Fibroblast of peridontal ligament (primary cell): ENCODE measurements around the gene RUFY4.
A peak's percentile ranks its signal among the peaks of the same experiment; 100 is the strongest.
"Not testable (repeated sequence)": the region's sequence is repeated elsewhere in the genome, so short reads cannot be mapped to it uniquely, and the experiment has no call there.

ENCODE experiments used
- DNase-seq: peaks from one replicate; pipeline ENCODE4 v3.0.0-alpha.2; 2010; ENCODE audit errors: extremely low read depth

The RUFY4 gene

DNA sequence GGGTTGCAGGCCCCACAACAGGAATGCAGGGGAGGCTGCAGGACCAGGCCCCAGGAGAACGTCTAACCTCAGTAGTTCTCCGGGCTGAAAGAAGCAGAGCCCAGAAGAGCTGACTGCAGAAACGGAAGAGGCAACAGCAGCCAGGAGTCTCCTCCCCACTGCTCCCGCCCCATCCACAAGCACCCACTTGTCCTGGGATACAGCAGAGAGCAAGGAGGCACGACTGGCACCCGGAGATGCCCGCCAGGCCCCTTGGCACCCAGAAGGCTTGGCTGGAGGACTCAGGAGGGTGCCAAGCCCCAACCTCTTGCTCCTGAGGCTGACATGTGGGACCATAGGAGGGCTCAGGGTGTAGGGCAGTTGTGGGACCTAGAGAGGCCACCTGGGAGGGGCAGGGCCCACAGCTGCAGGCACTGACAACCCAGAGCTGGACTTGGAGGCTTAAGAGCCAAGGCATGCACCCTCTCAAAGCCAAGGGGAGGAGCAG, 37.2 kb upstream of the RUFY4 start:
- DNase-seq, result no peak

- no peak for DNase-seq
Observed at GRCh38 chr2:218032336-218033171, 36.5 kb upstream of the RUFY4 start.

DNA sequence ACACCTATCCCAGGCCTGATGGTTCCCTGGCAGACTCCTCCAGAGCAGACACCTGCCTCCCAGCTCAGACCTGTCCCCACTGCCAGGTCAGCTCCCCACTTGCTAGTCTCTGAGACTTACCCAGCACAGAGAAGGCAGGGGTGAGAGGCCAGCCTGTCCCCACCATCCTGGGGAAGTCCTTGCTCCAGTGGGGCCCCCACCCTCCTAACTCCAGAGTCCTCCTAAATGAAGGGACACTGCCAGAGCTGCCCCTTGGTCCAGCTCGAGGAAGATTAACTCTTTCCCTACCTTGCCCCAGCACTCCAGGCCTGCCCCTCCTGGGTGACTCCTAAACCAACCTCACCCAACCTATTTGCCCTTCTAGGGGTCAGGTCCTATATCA, 35.9 kb upstream of the RUFY4 start:
- DNase-seq, result no peak

DNA sequence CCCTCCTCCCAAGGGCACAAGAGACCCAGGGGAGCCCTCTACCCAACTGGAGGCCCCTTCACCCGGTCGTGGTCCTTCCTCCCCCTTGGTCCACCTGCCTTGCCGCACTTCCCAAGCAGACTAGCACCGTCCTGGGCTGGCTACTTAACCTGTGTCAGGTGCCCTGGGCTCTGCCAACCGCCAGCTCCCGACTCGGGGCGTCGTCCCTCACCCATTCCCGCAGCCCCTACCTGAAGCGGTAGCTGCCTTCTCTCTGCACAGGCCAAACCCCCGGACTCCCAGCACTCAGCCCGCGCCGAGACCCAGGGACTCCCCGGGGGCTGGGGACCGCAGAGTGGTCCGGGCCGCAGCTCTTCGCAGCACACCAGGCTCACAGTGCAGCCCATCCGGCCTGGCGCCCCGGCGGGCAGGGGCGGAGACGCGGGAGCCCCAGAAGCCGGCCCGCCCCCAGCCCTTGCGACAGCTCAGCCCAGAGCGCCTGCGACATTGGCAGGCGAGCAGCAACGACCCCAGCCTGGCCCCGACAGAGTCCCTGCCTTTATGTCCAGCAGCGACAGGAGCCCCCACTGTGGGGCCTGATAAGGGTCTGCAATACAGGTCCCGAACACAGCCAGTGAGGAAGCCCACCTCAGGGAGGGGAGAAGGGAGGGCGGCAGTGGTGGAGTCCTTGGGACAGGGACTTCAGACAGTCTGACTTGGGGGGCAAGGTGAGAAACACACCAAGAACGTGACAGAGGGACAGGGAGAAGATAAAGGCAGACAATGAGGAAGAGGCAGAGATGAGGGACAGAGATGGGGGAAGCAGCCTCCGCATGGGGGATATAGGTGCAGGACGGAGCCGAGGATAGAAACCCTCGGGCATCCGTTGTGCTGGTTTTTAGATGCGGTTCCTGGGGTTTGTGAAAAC, 35.2 kb upstream of the RUFY4 start:
- DNase-seq, result no peak

DNA sequence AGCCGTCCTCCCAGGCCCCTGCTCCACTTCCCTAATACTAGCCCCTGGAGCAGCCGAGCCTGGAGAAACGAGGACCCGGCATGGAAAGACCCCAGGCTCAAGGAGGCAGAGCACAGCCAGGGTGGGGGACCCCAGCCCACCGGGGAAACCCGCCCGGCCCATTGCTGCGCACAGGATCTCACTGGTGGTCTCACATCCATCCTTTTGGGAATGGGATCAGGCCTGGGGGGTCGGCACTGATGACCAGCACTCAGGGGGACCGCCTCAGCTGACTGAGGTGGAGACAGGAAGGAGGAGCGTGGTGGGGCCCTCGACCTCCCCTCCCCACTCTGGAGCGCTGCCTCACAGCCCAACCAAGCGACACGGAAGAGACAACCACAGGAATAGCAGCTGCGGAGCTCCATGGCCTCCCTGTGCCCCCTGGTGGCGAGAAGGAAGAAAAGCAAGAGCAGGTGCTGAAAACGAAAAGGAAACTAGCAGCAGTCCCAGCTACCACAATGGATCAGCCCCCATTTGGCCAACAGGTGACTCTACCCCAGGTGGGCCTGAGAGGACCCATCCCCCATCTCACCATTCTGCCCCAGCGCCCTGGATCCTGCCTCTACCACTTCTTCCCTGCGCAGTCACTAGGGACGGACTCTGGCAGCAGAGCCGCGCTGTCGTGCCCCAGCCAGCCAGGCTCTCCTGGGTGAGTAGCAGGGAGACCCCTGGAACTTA, 34.4 kb upstream of the RUFY4 start:
- DNase-seq, result peak; percentile 55

DNA sequence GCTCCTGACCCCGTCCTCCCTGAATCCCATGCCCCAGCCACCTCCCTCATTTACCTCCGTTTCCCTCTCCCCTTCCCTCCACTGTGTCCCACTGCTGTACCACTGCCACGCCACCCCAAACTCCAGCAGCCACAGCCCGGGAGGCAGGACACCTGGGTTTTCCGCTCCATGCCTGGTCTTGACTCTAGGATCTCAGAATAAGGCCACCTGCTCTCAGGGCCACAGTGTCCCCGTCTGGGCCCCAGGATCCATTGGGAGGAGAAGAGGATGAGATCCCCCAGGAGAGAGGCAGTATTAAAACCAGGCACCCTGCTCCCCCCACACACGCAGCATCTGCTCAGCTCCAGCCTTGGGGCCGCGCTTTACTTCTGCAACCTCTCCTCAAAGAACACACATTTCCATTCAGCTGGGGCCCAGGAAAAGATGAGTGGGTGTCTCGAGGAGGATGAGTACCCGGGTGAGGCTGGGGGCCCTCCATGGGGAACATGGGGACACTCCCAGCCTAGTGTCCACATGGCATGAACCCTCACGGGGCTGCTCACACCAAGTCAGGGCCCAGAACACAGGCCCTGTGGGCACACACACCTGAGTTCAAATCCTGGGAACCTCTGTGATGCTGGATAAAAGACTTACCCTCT, 33.5 kb upstream of the RUFY4 start:
- DNase-seq, result no peak

- DNase-seq, result peak; percentile 12
Observed at GRCh38 chr2:218036371-218036770, 32.7 kb upstream of the RUFY4 start.

DNA sequence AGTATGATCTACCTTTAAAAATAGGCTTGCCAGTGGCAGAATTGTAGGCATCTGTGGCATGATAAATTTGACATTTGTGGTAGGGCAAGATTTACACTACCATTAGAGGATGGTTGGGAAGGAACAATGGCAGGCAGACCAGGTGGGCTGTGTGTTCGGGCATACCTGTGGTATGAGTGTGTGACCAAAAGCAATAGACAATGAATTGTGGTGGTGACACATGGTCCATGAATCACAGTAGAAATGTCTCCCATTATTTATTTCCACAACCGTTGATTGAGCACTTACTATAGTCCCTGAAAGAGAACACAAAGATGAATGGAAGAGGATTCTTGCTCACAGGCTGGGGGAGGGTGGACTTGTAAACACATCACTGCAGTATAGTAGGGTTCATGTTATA, 29.9 kb upstream of the RUFY4 start:
- DNase-seq, result no peak

DNA sequence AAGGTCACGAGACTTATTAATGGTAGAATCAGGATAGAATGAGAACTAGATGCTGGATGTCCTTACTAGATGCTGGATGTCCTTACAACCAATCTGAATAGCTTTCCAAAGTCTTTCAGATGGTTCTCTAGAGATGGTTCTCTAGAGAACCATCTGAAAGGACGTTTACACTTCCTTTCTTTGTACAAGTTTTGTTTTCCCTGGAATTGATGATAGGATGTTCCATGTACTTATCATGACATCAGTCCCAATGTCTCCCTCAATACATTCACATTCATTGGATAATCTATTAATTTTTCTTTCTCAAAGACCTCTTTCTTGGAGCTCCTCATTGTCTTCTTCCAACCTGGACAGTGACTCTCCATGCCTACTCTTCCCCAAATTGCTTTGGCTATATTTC, 28.2 kb upstream of the RUFY4 start:
- DNase-seq, result no peak

GRCh38 chr2:218041302-218042168, 27.5 kb upstream of the RUFY4 start:
- no peak for DNase-seq

DNA sequence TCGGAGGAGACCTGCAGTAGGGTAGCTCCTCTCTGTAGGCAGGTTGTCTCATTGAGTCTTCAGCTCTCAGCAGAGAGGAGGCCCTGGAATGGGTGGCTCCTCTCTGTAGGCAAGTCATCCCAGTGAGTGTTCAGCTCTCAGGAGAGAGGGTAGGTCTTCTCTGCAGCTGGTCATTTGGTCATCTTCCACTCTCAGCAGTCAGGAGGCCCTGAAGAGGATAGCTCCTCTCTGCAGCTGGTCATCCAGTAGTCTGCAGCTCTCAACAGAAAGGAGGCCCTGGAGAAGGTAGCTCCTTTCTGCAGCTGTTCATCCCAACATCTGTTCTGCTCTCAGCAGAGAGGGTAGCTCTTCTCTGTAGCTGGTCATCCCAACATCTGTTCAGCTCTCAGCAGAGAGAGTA, 26.0 kb upstream of the RUFY4 start:
- DNase-seq, result no peak

DNA sequence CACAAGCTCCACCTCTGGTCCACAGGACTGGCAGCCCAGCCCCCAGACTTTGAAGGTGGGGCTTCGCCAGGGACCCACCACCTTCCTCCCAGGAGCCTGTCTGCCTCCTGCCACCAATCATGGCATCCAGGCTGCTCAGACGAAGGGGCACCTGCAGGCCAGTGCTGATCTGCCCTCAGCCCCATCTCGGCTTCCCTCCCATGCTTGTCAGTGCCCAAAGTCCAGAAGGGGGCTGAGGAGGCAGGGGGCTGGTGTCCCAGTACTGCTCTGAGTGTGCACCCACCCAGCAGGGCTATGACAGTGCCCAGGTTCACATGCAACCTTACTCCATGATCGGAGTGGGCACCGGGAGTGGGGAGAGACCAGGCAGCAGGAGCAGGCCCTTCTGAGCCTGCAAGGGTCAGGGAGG, 25.3 kb upstream of the RUFY4 start:
- DNase-seq, result no peak

GRCh38 chr2:218044599-218044998, 24.5 kb upstream of the RUFY4 start:
- not testable (repeated sequence) for DNase-seq

GRCh38 chr2:218046238-218046637, 22.8 kb upstream of the RUFY4 start:
- no peak for DNase-seq

DNA sequence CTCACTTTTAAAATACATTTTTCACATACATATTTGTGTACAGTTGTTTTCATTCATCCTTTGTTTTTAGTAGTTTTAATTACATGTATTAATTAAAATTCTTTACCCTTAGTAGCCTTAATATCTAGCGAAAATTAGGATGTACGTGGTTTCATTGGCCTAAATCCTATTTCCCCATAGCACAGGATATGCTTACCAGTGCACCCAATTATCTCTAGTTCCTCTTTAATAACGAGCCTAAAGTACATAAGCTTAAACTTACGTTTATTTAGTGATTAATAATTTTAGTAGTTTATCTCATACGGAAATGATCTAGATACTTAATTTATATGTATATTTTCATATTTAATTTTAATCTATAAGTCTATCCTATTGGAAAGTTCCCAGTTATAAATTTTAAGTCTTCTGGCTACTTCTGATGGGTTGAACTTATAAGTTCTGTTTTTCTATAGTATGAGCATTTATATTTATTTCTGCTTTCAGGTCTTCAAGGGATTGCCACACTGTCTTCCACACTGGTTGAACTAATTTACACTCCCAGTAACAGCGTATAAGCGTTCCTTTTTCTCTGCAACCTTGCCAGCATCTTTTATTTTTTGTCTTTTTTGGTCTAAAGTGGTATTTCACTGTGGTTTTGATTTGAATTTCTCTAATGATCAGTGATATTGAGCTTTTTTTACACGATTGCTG, 21.4 kb upstream of the RUFY4 start:
- DNase-seq, result no peak

DNA sequence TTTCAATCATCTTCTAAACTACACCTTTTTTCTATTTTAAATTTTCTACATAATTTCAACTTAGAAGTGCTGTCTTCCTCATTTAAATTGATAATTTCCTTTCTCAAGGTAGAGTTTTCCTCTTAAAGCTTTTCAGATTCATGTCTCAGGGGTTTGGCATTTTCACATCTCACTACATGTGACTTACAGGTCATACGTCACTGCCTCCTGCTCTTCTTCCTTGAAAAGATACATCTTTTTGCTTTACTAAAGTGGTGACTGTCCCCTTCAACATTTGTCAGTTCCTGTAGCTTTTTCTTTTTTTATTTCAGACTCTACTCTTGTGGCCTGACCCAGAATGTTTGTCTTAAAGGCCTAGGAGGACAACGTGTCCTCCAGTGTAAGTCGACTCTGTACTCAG, 17.1 kb upstream of the RUFY4 start:
- DNase-seq, result no peak

GRCh38 chr2:218059289-218059688, 9.8 kb upstream of the RUFY4 start:
- no peak for DNase-seq

DNA sequence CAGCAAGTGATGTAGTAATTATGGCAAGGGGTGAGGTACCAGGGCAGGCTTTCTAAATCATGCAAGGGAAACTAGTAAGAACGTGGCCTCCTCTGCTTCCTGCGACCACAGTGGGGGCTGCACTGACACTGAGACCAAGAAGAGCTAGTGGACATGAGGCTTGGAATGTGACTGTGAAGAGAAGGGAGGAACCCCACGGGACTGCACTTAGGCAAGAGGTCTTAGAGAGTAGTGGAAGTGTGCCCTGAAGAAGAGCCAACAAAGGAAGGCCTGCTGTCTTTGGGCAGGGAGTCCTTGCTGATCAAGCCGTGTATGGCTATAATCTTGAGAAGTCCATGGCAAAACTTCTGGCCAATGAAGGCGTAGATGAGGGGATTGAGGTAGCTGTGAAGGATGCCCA, 8.9 kb upstream of the RUFY4 start:
- no peak for DNase-seq

DNA sequence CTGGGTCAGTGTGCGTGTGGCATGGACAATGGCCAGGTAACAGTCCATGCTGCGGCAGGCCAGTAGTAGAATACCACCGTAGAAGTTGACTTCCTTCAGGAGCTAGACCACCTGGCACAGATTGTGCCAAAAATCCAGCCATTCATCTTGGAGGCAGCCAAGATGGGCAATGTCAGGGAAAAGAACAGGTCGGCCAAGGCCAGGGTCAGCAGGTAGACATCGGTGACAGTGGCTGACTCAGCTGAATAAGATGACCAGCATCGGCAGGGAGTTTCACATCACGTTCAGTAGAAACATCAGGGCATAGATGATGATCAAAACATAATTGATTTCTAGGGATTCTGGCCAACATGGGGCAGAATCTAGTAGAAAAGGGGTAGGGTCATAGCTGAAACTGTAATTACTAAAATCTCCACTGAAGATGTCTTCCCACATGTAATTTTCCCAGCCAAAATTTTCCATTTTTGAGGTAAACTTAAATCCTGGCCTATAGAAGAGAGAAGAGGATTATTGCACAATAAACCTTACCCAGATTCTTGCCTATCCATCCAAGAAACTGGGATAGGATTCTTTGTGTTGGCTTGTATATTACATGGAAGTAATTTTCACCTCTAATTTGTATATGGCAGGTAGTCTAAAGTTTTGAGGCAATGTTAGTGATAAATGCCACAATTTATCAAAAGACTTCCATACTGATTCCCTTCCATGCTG, 7.9 kb upstream of the RUFY4 start:
- no peak for DNase-seq
